Erythroblast (primary cell): Measurements from ENCODE around the gene RBM14.

Experiments used
- GATA1 ChIP-seq: IDR thresholded peaks from 2 replicates; pipeline ENCODE4 v1.6.1; 2011; ENCODE audit warnings: low read depth, mild to moderate bottlenecking, control low read depth, low read length, moderate library complexity
- POLR2A ChIP-seq: IDR thresholded peaks from 2 replicates; pipeline ENCODE4 v1.6.1; 2011; ENCODE audit warnings: mild to moderate bottlenecking, low read length

- TF ChIP-seq POLR2A (no peak), GATA1 (no peak)
These were observed 2.4 kb upstream of the RBM14 start for GRCh38 chr11:66614073-66614472.
